Activated T-cell treated with anti-CD3 and anti-CD28 coated beads for 4 hours (primary cell): Measurements from ENCODE around the gene PEX14.
"Not testable (repeated sequence)": the region's sequence is repeated elsewhere in the genome, so short reads cannot be mapped to it uniquely, and the experiment has no call there.

Experiments
- DNase-seq: peaks from one replicate; pipeline ENCODE4 v3.0.0-alpha.2; 2020

PEX14 gene, protein sequence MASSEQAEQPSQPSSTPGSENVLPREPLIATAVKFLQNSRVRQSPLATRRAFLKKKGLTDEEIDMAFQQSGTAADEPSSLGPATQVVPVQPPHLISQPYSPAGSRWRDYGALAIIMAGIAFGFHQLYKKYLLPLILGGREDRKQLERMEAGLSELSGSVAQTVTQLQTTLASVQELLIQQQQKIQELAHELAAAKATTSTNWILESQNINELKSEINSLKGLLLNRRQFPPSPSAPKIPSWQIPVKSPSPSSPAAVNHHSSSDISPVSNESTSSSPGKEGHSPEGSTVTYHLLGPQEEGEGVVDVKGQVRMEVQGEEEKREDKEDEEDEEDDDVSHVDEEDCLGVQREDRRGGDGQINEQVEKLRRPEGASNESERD

DNA sequence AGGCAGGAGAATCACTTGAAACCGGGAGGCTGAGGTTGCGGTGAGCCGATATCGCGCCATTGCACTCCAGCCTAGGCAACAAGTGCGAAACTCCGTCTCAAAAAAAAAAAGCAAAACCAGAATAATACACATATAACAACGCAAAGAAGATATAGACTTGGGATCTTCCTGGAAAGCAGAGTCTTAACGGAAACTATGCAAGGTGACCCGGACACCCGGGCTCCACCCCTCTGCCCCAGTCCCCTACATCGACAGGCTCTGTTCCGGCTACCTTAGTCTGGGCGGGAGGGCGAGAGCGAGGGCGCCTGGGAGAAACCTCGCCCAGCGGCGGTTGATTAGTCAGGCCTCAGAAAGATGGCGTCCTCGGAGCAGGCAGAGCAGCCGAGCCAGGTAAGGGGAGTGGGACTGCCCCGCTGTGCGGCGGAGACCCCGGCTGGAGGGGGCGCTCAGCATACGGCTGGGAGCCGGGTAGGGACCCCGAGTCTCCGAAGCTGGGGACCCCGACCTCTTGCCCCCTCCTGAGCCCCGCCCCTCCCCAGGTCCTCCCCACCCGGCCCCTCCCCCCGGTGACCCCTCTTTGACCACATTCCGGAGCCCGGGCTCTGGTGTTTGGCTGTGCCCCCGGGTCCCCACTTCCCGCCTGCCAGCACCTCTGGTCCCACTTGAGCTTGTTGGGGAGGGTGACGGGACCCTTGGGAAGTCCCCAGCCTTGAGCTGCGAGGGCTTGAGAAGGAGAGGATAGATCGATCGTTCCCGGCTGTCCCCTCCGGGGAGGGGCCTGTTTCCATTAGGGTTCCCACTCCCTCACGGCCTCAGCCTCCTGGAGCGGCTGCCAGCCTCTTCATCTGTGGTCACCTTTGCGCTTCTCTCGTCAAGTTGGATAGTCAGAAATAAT lies at the start of gene PEX14:
Gene PEX14, plus strand, starts transcription at position 338 of the 895 bp plus-strand sequence. Its CDS starts 17 bp downstream, at position 355.
- DNase-seq: peak; percentile 79

DNA sequence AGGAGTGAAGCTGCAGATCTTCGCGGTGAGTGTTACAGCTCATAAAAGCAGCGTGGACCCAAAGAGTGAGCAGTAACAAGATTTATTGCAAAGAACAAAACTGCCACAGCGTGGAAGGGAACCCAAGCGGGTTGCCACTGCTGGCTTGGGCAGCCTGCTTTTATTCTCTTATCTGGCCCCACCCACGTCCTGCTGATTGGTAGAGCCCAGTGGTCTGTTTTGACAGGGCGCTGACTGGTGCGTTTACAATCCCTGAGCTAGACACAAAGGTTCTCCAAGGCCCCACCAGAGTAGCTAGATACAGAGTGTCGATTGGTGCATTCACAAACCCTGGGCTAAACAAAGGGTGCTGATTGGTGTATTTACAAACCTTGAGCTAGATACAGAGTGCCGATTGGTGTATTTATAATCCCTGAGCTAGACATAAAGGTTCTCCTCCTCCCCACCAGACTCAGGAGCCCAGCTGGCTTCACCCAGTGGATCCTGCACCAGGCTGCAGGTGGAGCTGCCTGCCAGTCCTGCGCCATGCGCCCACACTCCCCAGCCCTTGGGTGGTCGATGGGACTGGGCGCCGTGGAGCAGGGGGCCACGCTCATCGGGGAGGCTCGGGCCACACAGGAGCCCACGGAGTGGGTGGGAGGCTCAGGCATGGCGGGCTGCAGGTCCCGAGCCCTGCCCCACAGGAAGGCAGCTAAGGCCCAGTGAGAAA lies 48.8 kb upstream of the PEX14 start:
- not testable (repeated sequence) for DNase-seq

DNA sequence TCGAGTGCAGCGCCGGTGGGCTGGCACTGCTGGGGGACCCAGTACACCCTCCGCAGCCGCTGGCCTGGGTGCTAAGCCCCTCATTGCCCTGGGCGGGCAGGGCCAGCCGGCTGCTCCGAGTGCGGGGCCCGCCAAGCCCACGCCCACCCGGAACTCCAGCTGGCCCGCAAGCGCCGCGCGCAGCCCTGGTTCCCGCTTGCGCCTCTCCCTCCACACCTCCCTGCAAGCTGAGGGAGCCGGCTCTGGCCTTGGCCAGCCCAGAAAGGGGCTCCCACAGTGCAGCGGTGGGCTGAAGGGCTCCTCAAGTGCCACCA lies 48.3 kb upstream of the PEX14 start:
- DNase-seq: not testable (repeated sequence)

DNA sequence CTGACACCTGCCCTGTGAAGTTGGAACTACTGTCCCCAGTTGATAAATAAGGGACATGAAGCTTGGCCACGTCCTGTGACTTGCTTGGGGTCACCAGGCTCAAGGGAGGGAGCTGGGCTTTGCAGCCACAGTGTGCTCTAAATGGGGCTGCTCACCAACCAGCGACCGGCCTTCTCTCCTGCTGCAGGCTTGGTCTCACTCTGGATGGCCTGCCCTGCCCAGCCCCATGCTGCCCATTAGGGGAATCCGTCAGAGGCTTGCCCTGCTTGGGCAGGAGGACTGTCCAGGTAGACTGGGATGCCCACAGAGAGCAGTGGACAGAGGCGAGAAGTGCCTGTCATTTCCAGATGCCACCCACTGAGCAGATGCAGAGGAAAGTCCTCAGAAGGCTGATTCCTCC lies 45.8 kb upstream of the PEX14 start:
- no peak for DNase-seq

DNA sequence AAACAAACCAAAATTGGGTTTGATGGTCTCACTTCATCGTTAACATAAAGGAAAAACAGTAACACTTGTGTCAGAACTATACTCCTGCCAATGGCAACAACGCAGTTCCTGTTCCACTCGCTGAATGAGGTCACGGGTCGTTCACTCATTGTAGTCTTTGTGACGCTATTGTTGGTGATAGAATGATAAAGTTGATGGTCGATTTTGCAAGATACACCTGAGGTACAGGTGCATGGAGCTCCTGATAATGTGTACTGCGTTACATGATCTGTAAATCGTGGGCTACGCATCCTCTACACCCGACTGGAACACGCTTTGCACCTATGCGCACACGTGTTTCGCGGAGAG lies 44.9 kb upstream of the PEX14 start:
- no peak for DNase-seq

DNA sequence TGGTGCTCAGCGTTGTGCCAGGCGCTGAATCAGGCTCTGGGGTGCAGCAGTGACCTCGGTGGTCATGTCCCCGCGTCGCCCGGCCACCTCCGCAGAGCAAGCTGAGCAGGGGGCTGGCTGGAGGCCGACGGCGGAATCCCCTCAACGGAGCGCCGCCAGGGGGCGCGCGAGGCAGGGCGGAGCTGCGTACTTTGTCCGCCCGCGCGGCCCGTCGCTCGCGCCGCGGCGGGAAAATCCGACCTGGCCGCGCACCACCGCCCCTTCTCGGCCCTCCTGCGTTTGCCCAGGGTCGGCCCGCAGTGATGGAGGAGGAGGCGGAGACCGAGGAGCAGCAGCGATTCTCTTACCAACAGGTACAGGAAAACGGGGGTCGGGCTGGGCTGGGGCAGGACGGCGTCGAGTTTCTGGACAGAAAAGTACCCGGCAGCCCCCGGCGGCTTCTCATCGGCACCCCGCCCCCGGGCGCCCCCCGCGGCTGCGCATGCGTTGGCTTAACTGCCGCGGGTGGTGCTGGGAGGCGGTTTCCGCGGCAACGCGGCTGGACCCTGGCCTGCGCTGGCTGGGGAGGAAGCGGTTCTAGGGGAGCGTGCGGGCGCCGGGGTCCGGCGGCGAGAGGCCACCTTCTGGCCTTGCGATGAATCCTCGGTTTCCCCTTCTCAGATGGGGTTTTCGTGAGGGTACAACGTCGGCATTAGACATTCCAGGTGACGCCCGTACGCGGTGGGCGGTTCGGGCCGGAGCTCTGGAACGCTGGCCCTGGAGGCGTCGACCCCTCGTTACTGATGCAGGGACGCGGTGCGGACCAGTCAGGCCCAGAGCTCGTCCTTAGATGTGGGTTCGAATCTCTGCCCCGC lies 44.3 kb upstream of the PEX14 start, which contains the start of gene CENPS:
Gene CENPS, plus strand, starts transcription at position 218 of the 854 bp plus-strand sequence. Its CDS starts 85 bp downstream, at position 303.
- peak; percentile 93 for DNase-seq

DNA sequence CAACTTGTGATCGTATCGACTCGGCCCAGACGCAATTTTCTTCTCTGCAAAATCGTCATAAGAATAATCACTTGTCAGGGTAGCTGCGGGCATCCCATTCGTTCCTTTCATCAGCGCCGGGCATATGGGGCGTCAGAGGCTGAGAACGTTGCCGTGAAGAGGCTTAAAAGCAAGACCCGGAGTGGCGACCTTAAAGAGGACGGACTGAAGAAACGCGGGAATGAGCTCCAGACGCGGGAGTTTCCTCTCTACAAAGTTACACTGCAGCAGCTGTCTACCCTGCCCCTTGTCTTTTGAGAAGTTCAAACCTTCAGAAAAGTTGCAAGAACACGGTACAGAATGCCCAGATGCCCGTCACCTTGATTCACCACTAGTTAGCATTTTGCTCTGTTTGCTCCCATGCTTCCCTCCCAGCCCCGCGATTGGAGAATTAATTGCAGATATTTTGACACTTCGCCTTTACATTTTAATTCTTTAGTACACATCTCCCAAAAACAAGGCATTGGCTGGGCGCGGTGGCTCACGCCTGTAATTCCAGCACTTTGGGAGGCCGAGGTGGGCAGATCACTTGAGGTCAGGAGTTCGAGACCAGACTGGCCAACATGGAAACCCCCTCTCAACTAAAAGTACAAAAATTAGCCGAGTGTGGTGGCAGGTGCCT lies 43.5 kb upstream of the PEX14 start:
- no peak for DNase-seq

DNA sequence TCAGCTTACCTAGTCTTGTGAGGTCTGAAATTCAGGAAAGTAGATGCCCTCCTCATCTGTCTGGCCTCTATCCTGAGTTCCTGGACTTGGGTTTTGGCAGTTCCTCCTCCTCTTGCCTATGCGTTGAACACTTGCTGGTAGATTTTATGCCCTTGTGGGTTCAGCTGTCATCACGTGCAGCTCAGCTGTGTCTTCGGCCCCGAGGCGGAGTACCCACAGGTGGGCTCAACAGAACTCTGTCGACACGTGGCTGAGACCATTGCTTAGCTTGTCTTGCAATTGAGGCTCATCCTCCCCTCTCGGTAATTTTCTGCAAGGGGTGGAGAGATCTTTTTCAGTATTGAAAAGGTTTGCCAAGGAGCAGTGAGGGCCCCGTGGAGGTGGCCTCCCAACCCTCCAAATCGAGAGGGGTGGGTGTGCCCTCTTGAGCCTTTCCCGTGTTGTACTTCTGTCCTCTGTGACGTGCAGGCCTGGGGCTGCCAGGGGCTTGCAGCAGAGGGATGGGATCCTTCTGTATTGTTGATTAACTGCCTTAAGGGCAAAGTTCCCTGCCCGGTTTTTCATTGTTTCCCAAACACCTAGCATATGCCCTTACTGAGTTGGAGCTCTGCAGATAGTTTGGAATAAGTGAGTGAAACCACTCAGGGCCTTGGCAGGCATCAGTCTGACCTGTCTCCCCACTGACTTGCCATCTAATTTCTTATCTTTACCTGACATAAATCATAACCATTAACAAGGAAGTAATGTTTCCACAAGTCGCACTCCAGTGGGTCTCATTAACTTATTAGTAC lies 41.6 kb upstream of the PEX14 start:
- DNase-seq: no peak

DNA sequence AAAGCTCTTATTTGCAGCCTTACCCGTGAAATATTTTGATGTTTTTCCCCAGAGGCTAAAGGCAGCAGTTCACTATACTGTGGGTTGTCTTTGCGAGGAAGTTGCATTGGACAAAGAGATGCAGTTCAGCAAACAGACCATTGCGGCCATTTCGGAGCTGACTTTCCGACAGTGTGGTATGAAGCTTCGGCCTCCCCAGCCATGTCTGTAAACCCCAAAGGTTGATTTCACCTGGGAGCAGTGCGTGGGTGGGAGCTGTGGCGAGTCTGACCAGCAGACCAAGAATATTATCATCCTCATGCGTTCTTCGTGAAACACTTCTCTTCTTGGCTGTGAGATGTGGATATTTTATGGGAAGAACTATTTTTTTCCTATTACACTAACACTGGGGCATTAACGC lies 41.0 kb upstream of the PEX14 start:
- DNase-seq: no peak

DNA sequence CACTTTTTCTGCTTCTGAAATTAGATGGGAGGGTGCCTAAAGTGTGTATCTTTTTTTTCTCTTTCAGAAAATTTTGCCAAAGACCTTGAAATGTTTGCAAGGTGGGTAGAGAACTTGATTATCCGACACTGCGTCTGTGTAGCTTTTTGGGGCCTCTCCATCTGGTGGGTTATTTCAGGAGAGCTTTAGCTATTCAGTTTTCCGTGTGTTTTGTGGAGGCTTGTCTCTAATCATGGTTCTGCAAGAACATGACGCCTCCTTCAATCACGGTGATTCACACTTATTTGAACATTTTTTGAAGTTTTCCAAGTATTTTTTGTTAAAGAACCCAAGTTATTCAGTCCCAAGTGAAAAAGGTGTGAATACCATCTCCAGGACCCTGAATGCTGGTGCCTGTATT lies 40.2 kb upstream of the PEX14 start:
- no peak for DNase-seq

DNA sequence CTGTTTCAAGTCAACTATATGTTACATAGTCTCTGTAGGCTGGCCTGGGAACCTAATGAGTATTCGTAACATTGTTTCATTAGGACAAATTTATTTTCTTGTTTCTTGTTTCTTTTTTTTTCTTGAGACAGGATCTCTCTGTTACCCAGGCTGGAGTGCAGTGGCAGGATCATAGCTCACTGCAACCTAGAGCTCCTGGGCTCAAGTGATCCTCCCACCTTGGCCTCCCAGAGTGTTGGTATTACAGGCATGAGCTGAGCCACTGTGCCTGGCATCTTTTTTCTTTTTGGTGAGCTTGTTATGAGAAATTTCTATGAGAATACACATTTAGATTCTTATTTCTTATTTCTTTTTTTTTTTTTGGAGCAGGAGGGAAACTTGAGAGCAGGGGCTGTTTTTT lies 37.7 kb upstream of the PEX14 start:
- no peak for DNase-seq

DNA sequence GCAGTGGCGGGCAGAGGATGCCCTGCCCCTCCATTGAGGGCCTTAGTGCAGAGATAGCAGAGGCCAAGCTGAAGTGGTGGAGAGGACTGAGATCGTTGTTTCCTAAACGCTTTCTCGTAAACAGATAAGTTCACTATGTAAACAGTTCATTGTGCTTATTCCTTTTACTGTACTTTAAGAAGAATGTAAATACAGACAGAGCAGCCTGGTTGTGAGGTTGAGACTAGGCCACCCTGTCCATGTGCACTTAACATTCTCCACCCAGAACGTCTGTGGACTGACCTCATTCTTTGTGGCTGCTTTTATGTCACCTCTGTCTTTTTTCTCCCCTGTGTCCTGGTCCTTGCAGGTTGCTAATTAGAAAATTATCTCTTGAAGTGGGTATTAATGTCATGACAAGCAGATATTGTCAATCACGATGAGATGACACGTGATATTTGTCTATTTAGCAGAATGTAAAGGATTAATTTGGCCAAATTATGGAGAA lies 36.0 kb upstream of the PEX14 start:
- DNase-seq: no peak

DNA sequence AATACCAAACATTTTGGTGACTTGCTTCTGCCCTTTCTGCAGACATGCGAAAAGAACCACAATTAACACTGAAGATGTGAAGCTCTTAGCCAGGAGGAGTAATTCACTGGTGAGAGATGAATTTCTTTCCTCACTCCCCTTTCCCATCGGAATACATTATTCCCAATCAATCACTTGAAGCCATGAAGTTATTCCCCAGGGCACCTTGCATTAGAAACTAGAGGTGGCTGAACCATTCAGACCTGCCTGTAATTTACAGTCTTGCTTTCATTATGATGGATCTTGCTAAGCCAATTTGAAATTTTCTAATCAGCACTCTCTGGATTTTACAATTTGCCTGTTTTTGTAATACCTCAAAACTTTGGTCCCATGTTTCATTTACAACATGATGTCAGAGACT lies 34.4 kb upstream of the PEX14 start:
- DNase-seq: no peak

DNA sequence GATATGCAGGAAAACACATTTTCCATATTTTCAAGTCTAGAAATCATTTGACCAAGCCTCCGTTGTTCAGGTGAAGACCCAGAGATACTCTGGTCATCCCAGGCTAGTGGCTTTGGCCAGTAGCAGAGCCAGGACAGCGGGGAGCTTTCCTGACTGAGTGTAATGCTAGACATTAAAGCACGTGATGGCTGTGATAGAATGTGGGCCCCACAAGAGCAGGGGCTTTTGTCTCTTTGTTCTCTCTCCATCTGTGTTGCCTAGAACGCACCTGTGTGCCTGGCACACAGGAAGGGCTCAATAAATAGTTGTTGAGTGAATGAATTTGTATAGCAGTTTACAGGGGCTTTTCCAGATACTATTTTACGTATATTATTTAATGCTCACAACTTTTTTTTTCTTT lies 34.0 kb upstream of the PEX14 start:
- DNase-seq: no peak

DNA sequence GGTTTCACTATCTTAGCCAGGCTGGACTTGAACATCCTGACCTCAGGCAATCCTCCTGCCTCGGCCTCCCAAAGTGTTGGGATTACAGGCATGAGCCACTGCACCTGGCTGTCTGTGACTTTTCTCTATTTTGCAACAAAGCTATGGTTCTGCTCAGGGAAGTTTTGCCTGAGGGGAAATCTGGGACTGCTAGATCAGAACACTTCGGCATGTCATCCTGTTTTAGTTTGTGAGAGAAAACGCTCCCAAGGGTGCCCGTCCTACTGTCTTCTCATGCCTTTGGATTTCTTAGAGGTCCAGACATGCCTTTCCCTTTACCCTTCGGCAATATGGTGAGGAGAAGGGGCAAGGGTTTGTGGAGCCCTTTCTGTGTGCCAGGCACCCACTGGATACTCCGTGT lies 30.5 kb upstream of the PEX14 start:
- DNase-seq: no peak

DNA sequence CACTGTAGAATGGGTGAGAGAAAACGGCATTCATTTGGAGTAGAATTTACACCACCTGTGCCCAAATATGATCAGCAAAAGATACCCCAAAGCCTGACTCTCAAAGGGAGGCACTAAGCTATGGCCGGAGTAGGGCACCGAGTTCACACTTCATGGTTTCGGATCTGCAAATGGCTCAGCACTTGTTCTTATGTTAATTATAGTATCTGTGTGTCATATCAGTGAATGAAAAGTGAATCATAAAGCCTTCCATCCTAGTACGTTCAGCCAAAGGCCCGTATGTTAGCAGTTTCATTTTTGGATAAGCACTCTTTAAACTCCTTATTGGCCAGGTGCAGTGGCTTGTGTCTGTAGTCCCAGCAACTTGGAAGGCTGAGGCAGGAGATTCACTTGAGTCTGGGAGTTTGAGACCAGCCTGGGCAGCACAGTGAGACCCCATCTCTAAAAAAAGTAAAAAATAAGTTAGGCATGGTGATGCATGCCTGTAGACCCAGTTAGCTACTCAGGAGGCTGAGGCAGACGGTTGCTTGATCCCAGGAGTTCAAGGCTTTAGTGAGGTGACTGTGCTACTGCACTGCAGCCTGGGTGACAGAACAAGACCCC lies 29.9 kb upstream of the PEX14 start:
- DNase-seq: no peak

DNA sequence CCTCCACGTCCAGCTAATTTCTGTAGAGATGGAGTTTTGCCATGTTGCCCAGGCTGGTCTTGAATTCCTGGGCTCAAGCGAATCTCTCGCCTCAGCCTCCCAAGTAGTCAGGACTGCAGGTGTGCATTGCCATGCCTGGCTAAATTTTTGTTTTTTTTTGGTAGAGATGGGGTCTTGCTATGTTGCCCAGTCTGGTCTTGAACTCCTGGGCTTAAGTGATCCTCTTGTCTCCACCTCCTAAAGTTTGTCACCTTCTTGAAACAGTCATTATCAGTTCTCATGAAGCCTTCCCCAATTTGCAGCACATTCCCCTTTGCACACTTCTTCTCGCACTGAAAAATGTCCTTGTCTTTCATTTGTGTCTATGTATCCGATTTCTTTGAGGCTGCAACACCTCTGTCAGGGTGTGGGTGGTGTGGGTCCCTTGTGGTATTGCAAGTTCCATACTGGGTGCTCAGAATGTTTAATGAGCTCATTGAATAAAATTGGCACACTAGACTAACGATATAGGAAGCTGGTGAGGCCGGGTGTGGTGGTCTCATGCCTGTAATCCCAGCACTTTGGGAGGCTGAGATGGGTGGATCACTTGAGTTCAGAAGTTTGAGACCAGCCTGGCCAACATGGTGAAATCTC lies 27.8 kb upstream of the PEX14 start:
- no peak for DNase-seq

DNA sequence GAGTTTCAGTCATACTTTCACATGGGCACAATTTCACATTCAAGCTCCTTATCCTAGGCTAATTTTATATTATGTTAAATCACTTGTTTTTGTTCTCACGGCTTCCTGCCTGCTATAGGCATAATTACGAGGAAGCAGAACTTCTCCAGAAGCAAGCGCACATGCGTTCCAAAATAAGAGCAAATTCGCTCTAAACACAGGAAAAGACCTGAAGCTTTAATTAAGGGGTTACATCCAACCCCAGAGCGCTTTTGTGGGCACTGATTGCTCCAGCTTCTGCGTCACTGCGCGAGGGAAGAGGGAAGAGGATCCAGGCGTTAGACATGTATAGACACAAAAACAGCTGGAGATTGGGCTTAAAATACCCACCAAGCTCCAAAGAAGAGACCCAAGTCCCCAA lies 25.0 kb upstream of the PEX14 start, which contains the start of gene CORT:
Gene CORT, plus strand, starts transcription at position 281 of the 400 bp plus-strand sequence. CDS start 193 bp downstream, outside the sequence.
- no peak for DNase-seq

DNA sequence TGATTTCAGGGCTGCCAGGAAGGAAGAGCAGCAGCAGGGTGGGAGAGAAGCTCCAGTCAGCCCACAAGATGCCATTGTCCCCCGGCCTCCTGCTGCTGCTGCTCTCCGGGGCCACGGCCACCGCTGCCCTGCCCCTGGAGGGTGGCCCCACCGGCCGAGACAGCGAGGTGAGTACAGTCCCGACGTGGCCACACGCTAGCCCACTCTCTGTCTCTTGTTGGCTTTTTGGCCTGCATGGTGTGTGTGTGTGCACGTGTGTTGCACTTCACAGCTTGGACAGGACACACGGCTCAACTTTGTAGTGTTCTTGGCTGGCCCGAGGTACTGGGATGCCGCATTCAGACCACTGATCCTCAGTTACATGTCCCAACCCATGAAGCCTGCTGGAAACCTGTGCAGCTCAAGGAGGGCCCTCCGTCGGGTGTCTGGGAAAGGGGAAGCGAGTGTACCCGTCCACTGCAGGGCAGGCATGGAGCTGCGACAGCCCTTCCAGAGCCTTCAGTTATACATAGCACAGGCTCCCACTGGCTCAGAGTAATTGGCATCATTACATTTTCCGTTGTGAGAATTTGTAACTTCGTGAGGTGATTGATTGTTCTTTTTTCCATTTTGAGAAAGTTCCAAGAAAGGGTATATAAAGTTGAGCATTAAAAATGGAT lies 24.5 kb upstream of the PEX14 start:
- DNase-seq: no peak
